Activated T-helper 1 cell treated with anti-CD3 and anti-CD28 coated beads, Interleukin-12 subunit alpha, Interleukin-12 subunit beta, Interleukin-2, Interleukin-4 antibody, amounts not matched to agents 30 ng/mL and 10 ng/mL and 1 ng/mL, durations not matched to agents 14 hours and 24 hours and 36 hours (primary cell): ENCODE results near the gene BCAR1. TPM values are rescaled to one million over a fixed set of nuclear protein-coding genes. Genes with fewer than 3 reads are reported as not detected.

Experiments
- DNase-seq: peaks from one replicate; pipeline ENCODE4 v3.0.0; 2021; ENCODE audit warnings: low spot score
- H3K27ac Mint-ChIP-seq: one replicate; pipeline ENCODE4 v1.8.0; 2021; ENCODE audit warnings: mild to moderate bottlenecking, mixed read lengths
- H3K27me3 Mint-ChIP-seq: one replicate; pipeline ENCODE4 v1.8.0; 2022; ENCODE audit warnings: mild to moderate bottlenecking, moderate library complexity, mixed read lengths; ENCODE audit not compliant: insufficient read depth
- H3K36me3 Mint-ChIP-seq: one replicate; pipeline ENCODE4 v1.8.0; 2021; ENCODE audit warnings: low read depth, mixed read lengths
- H3K4me1 Mint-ChIP-seq: one replicate; pipeline ENCODE4 v1.8.0; 2021; ENCODE audit warnings: low read depth, mixed read lengths
- H3K4me3 Mint-ChIP-seq: one replicate; pipeline ENCODE4 v1.8.0; 2021; ENCODE audit warnings: mild to moderate bottlenecking, moderate library complexity, mixed read lengths
- H3K9me3 Mint-ChIP-seq: one replicate; pipeline ENCODE4 v1.8.0; 2021; ENCODE audit warnings: mixed read lengths
- intact Hi-C: fragments of 100-400 bp; cut with micrococcal nuclease; formaldehyde crosslinking; loops from one replicate; pipeline ENCODE4 v1.15.1; 2024
- total RNA-seq: library from RNA; stranded (reverse); gene quantifications from 2 replicates; pipeline ENCODE4 v1.2.3, GENCODE V29; 2022

BCAR1 gene
- total RNA-seq, 1 donor from 2014 or later, result 0.13 TPM

DNA sequence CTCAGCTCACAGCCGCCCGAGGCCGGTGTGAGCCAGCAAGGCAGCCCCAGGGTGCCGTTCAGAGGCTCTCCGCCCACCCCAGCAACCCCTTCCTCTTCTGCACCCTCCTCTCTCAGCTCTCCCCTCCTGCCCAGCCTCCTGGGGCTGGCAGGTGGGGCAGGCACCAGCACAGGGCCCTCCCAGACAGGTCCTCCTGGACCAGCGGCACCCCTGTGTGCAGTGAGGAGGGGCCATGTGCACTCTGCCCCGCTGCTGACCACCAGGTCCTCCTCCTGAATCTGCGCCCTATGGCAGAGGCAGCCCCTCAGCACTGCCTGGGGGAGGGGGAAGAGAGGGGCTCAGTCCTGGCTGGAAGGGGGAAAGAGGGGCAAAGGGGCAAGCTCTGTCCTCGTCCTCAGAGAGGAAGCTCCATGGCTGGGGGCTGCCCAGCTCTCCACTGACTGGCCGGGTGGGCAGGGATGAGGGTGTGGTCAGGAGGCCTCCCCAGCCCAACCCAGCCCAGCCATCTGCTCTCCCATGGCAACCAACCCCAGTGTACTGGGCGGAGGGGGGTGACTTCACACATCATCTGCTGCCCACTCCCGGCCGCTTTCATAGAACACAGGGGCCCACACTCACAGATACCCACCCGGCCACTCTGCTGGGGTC, 5.4 kb upstream of the BCAR1 start:
- no peaks in the 10 kb centered on the region for H3K9me3 Mint-ChIP-seq
- no peaks in the 10 kb centered on the region for H3K4me1 Mint-ChIP-seq
- H3K27me3 Mint-ChIP-seq, result peaks cover 20% of the 10 kb centered on the region
- H3K36me3 Mint-ChIP-seq, result no peaks in the 10 kb centered on the region
- intact Hi-C loops, result no loop called here
- no peak overlapping the region for H3K4me3 Mint-ChIP-seq
- no peak overlapping the region for H3K27ac Mint-ChIP-seq
- DNase-seq, result no peak

GRCh38 chr16:75256059-75256571, 4.7 kb upstream of the BCAR1 start:
- H3K36me3 Mint-ChIP-seq, result no peaks in the 10 kb centered on the region
- DNase-seq, result no peak
- no peak overlapping the region for H3K27ac Mint-ChIP-seq
- peaks cover 22% of the 10 kb centered on the region for H3K27me3 Mint-ChIP-seq
- H3K4me3 Mint-ChIP-seq, result no peak overlapping the region
- no peaks in the 10 kb centered on the region for H3K9me3 Mint-ChIP-seq
- intact Hi-C loops, result no loop called here
- no peaks in the 10 kb centered on the region for H3K4me1 Mint-ChIP-seq

DNA sequence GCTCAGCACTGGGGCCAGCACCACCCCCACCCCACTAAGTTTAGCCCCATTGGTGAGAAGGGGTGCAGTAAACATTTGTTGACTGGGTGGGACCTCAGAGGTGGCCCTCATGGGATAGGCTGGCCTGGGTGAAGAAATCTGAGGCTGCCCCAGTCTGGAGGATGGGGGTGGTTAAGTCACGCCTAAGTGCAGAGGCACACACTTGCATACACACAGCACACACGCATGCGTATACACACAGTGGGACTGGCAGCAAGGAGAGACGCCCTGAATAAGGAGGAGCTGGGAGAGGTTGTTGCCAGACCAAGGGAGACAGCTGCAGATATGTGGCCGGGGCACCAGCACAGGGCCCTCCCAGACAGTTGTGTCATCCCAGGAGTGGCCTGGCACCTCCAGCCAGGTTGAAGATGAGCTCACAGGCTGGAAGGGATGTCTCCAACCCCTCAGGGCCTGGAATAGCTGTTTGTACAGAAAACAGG, 3.0 kb upstream of the BCAR1 start:
- Mint-ChIP-seq H3K27ac (no peak overlapping the region), H3K9me3 (no peaks in the 10 kb centered on the region), H3K27me3 (peaks cover 26% of the 10 kb centered on the region), H3K4me1 (no peaks in the 10 kb centered on the region), H3K36me3 (no peaks in the 10 kb centered on the region), H3K4me3 (no peak overlapping the region)
- no peak for DNase-seq
- intact Hi-C loops, result no loop called here

- intact Hi-C loops, result no loop called here
- DNase-seq, result no peak
- Mint-ChIP-seq H3K9me3 (no peaks in the 10 kb centered on the region), H3K4me3 (no peak overlapping the region), H3K4me1 (no peaks in the 10 kb centered on the region), H3K27me3 (peaks cover 27% of the 10 kb centered on the region), H3K36me3 (no peaks in the 10 kb centered on the region), H3K27ac (no peak overlapping the region)
These were observed 1.8 kb upstream of the BCAR1 start for GRCh38 chr16:75252946-75253911.

GRCh38 chr16:75252049-75252864, 833 bp upstream of the BCAR1 start:
- H3K27me3 Mint-ChIP-seq, result peaks cover 32% of the 10 kb centered on the region
- no peaks in the 10 kb centered on the region for H3K4me1 Mint-ChIP-seq
- no peaks in the 10 kb centered on the region for H3K36me3 Mint-ChIP-seq
- no peak overlapping the region for H3K4me3 Mint-ChIP-seq
- intact Hi-C loops, result no loop called here
- H3K27ac Mint-ChIP-seq, result no peak overlapping the region
- no peak for DNase-seq
- no peaks in the 10 kb centered on the region for H3K9me3 Mint-ChIP-seq

DNA sequence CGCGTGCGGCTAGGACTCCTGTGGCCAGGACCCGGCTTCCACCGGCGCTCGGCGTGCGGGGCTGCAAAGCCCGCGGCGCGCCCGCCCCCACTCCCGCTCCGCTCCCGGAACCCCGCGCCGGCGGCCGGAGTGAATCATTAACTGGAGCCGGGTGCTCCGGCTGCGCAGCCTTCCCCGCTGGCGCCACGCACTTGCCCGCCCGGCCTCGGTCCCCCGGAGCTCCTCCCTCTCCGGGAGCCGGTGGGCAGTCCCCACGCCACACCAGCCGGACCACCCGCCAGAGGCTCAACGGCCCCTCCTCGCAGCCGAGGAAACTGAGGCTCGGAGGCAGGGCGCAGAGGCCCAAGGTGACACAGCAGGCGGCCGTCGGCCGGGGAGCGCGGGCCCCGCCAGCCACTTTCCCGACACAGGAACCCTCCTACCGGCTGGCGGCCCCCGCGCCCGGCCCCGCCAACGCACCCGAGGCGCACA, 580 bp downstream of the BCAR1 start:
- Mint-ChIP-seq H3K4me3 (no peak overlapping the region), H3K27ac (no peak overlapping the region), H3K36me3 (no peaks in the 10 kb centered on the region), H3K9me3 (no peaks in the 10 kb centered on the region), H3K27me3 (peaks cover 32% of the 10 kb centered on the region), H3K4me1 (no peaks in the 10 kb centered on the region)
- DNase-seq, result no peak
- intact Hi-C loops, result no loop called here

DNA sequence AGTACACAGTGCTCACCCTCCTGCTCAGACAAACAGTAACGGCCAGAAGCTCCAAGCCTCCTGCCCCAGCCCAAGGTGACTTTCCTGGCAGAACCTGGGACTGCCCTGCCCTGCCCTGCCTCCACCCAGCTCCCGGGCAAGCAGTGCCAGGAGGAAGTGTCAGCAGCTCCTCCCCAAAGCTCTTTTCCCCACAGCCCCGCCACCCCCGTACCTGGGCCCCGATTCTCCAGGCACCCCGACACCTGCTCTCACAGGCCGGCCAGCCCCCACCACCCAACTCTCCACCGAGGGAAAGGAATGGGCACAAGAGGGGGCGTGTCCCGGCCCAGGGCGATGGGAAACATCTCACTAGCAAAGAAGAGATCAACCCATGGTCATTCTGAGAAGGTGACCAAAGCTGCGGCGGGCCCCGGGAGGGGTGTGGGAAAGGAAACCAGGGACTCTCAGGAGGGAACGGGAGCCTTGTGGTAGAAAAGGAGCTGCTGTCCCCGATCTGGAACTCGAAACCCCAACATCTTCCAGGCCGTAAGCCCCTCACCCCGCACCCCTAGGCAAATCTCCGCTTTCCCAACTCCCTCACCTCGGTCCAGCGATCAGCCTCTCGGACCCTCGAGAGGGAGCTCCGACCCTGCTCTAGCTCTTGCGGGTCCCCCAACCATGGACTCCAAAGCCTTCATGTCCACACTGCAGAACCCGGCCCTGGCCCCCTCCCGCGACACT, 1.2 kb downstream of the BCAR1 start:
- H3K9me3 Mint-ChIP-seq, result no peaks in the 10 kb centered on the region
- peaks cover 32% of the 10 kb centered on the region for H3K27me3 Mint-ChIP-seq
- DNase-seq, result no peak

DNA sequence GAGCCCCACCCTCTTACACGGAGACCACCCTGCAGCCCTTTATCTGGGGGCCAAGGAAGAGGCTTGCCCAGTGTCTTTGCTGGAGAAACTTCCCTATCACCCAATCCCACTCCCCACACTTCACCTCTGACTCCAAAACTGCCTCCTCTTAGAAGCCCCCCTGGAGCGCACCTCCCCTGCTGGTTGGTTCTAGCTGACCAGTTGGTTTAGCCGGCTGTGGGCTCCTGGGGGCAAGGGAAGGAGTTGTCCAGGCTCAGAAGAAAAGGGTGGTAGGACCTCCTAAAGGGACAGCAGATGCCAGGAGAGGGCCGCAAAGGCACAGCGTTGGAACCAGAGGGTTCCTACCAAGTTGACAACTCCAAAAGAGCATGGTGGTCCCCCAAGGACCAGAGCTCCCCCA, 2.0 kb downstream of the BCAR1 start:
- no peaks in the 10 kb centered on the region for H3K9me3 Mint-ChIP-seq
- peaks cover 28% of the 10 kb centered on the region for H3K27me3 Mint-ChIP-seq
- DNase-seq, result no peak
- no peaks in the 10 kb centered on the region for H3K4me1 Mint-ChIP-seq
- intact Hi-C loops, result no loop called here
- H3K36me3 Mint-ChIP-seq, result no peaks in the 10 kb centered on the region
- H3K27ac Mint-ChIP-seq, result no peak overlapping the region
- no peak overlapping the region for H3K4me3 Mint-ChIP-seq

More for the DNA sequence above, 1.2 kb downstream of the BCAR1 start:
- H3K36me3 Mint-ChIP-seq, result no peaks in the 10 kb centered on the region
- intact Hi-C loops, result no loop called here
- H3K4me3 Mint-ChIP-seq, result no peak overlapping the region
- no peak overlapping the region for H3K27ac Mint-ChIP-seq
- H3K4me1 Mint-ChIP-seq, result no peaks in the 10 kb centered on the region

DNA sequence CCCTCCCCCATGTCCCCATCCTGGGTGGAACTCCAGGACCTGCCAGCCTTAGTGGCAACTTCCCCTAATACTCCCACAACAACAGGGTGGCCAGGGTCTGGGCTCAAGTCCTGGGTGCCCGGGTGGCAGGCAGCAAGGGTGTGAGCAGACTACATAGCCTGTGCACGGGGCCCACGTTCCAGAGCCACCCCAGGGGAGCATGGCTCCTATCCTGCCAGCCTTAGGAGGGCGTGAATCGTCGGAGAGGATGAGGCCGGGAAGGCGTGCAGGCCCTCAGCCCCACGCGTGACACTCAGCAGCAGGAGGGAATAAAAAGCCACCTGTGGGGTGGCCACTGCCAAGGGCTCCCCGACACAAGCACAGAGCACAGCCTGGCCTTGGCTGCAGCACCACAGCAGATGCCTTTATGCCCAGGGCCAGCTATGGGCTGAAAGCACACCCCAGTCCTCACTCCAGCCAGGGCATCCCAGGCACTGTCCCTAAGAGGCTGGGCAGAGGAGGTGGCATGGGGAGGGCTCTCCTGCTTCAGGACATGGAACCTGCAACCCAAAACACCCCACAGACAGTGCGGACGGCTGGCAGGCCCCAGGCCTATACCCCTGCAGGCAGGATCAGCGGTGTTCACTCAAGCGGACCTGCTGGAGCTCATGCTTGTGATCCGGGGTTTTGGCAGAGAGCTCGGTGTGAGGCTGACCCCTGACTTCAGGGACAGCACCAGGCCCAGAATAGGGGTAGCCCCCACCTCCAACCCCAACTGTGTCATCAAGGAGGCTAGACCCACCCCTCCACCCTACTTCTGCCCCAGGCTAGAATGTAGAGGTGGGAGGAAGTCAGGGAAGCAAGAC, 2.7 kb downstream of the BCAR1 start:
- no peak for DNase-seq
- Mint-ChIP-seq H3K36me3 (no peaks in the 10 kb centered on the region), H3K4me1 (no peaks in the 10 kb centered on the region), H3K27me3 (peaks cover 28% of the 10 kb centered on the region), H3K27ac (no peak overlapping the region), H3K9me3 (no peaks in the 10 kb centered on the region), H3K4me3 (no peak overlapping the region)
- intact Hi-C loops, result no loop called here

GRCh38 chr16:75248142-75248535, 3.3 kb downstream of the BCAR1 start:
- Mint-ChIP-seq H3K27me3 (peaks cover 28% of the 10 kb centered on the region), H3K4me3 (no peak overlapping the region), H3K4me1 (no peaks in the 10 kb centered on the region), H3K27ac (no peak overlapping the region), H3K9me3 (no peaks in the 10 kb centered on the region), H3K36me3 (no peaks in the 10 kb centered on the region)
- DNase-seq, result no peak
- intact Hi-C loops, result no loop called here

DNA sequence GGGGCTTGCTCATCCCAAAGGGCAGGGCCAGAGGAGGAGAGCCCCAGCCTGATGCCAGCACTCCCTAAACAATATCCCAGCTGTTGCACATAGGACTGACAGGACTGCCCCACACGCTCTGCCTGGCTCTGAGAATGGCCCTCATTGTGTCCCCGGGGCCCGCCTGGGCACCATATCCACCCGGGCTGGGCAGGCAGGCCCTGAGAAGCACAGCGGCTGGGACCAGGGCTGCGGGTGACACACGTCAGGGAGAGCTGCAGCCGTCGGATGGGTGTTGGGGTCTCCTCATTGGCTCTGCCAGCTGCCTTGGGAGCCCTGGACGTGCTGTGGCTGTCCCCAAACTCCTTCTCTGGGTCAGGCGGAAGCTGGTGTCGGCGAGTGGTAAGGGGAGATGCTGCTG, 4.2 kb downstream of the BCAR1 start:
- Mint-ChIP-seq H3K27me3 (peaks cover 21% of the 10 kb centered on the region), H3K4me1 (no peaks in the 10 kb centered on the region), H3K27ac (no peak overlapping the region), H3K4me3 (no peak overlapping the region), H3K9me3 (no peaks in the 10 kb centered on the region), H3K36me3 (no peaks in the 10 kb centered on the region)
- DNase-seq, result no peak
- intact Hi-C loops, result no loop called here
